GM12891 (cell line): ENCODE results near the gene KLHL20.

Experiments
- PAX5 ChIP-seq: IDR thresholded peaks from 2 replicates; pipeline ENCODE4 v1.6.1; 2011; ENCODE audit warnings: low read length, moderate library complexity, mild to moderate bottlenecking; ENCODE audit not compliant: insufficient read depth, severe bottlenecking
- POLR2A ChIP-seq: IDR thresholded peaks from 2 replicates; pipeline ENCODE4 v1.6.1; 2011; ENCODE audit warnings: low read depth, low read length, control low read depth
- POLR2AphosphoS5 ChIP-seq: IDR thresholded peaks from 2 replicates; pipeline ENCODE4 v1.6.1; 2011; ENCODE audit warnings: low read depth, low read length, control low read depth
- POU2F2 ChIP-seq: IDR thresholded peaks from 2 replicates; pipeline ENCODE4 v1.6.1; 2011; ENCODE audit warnings: low read depth, mild to moderate bottlenecking, control low read depth, low read length, moderate library complexity
- SPI1 ChIP-seq: IDR thresholded peaks from 2 replicates; pipeline ENCODE4 v1.6.1; 2011; ENCODE audit warnings: low read depth, low read length, control low read depth
- TAF1 ChIP-seq: IDR thresholded peaks from 2 replicates; pipeline ENCODE4 v1.6.1; 2011; ENCODE audit warnings: low read depth, low read length, control low read depth

- TF ChIP-seq POLR2A (no peak), POU2F2 (no peak), TAF1 (no peak), POLR2AphosphoS5 (no peak), SPI1 (no peak), PAX5 (no peak)
Observed at GRCh38 chr1:173702736-173703135, 12.0 kb upstream of the KLHL20 start.
